Superior temporal gyrus (tissue), 1 donor: ENCODE data around the gene C2CD2.
"Not testable (repeated sequence)": the region's sequence is repeated elsewhere in the genome, so short reads cannot be mapped to it uniquely, and the experiment has no call there.

Experiments used
- DNase-seq: peaks from one replicate; pipeline ENCODE4 v3.0.0-alpha.2; 2016; ENCODE audit errors: extremely low spot score

Gene C2CD2

DNA sequence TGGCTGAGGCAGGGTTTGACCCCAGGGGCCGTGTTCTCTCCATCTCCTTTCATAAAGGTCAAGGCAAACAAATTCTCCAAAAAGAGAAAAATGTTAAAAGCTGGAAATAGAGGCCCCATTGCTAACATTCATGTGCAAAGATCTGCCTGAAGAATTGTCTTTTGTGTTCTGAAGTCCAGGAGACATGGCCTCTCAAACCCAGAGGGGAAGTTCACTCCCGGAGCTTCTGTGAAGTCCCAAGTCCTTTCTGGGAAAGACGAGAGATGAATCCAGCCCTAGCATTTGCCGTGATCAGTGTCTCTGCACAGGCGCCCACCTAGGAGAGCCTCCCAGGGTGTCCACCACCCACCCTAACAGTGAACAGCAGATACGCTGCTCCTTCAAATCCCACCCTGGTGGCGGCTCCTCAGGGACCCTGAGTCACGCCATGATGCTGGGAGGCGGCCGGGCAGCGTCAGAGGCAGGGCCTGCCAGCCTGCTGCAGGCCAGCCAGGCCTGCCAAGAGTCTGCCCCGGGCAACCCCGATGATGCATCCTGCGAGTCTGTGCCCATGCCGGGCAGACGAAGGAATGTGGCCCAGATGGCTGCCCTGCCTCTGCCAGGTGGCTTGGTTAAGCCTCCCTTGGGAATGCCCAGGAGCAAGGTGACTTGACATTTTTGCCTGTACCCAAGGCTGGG lies 5.2 kb upstream of the C2CD2 start:
- no peak for DNase-seq

DNA sequence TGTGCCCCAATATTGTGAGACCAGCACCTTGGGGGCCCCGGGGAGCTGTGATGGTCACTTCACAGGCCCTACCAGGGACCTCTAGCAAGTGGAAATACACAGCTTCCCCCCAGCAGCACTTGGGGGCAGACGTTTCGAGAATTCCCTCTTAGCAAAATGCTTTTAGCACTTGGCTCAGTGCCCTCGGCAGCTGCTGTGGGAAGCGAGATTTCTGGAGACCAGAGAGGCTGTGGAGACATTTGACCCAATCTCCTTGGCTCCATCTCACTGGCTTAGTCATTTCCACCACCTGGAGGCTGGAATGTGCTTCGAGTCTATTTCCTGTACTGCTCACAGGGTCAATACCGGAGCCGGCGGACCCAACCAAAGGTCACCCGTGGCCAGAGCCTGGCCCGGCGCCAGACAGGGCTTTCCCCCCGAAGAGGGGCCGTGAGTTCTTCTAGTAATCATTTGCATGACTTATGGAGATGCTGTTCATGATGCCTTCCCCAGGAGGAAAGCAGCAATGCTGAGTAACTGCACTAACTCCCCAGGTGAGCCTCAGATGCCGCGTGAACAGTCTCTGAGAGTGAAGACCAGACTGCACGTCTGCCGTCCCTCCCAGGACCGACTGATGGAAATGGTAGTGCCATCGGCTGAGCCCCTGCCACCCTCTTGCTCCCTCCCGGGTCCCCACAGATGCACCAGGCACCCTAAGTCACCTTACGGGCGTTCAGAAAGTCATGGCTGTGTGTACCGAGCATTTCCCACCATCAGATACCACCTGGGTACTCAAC lies 4.4 kb upstream of the C2CD2 start:
- DNase-seq, result peak; percentile 49

DNA sequence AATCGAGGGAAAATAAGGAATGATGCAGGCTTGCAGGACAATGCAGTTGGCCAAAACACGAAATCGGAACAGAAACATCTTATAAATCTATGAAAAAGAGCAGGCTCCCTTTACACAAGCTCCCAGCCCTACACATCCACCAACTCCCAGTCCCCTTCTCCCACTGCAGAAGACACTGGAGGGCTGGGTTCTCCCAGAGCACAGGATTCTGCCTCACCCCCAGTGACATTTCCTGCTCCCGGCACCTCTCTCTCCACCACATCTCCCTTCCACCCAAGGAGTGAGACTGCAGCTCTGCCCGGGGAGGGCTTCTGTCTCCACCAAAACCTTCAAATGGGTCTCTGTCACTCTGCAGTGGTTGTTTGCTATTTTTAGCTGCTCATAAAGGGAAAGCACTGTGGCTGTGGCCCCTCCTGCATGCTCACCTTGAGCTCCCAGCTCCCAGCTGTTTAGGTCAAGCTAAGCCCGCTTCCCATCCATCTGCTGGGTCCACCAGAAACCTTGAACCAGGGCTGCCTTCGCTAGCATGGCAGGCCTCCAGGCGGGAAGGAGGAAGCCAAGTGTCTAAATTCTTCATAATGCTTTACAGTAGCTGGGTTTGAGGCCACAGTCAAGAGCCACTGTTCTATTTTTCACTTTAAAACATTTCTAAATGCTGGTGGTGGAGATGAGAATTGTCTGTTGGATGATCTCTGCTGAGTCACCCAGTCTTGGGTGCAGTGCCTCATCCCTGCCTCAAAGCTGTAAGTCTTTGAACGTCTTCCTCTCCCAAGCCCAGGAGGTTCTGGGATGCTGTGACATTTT lies 3.3 kb upstream of the C2CD2 start:
- peak; percentile 34 for DNase-seq

DNA sequence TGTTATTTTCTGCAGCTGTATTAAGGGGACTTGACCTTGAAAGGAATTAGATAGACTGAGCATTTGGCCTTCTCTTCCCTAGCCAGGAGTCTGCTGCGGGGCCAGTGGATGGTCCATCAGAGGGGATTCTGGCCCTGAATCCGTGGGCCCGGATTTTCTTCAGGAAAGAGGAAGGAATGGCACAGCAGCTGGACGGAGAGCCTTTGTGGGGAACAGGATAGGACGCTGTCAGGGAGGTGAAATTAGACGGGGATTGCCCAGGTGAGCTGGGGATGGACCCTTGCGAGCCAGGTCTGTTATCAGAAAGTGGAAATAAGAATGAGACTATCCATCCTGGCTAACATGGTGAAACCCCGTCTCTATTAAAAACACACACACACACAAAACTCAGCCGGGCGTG lies 1.7 kb upstream of the C2CD2 start:
- no peak for DNase-seq

DNA sequence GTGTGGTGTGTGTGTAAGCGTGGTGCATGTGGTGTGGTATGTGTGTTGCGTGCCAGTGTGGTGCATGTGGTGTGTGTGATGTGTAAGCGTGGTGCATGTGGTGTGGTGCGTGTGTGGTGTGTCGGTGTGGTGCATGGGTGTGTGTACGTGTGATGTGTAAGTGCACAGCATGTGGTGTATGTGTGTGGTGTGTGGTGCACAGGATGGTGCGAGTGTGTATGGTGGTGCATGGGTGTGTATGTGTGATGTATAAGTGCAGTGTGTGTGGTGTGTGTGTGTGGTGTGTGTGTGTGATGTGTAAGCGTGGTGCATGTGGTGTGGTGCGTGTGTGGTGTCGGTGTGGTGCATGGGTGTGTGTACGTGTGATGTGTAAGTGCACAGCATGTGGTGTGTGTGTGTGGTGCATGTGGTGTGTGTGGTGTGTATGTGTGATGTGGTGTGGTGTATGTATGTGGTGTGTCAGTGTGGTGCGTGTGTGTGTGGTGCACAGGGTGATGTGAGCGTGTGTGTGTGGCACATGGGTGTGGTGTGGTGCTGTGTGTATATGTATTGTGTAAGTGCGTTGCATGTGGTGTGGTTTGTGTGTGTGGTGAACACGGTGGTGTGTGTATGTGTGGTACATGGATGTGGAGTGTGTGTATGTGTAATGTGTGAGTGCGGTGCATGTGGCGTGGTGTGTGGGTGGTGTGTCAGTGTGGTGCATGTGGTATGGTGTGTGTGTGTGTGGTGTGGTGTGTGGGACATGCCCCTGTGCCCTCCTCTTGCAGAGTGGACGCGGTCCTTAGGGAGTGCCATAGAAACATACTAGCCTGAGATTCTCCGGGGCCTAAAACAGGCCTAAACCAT lies 1.1 kb upstream of the C2CD2 start:
- DNase-seq, result no peak

DNA sequence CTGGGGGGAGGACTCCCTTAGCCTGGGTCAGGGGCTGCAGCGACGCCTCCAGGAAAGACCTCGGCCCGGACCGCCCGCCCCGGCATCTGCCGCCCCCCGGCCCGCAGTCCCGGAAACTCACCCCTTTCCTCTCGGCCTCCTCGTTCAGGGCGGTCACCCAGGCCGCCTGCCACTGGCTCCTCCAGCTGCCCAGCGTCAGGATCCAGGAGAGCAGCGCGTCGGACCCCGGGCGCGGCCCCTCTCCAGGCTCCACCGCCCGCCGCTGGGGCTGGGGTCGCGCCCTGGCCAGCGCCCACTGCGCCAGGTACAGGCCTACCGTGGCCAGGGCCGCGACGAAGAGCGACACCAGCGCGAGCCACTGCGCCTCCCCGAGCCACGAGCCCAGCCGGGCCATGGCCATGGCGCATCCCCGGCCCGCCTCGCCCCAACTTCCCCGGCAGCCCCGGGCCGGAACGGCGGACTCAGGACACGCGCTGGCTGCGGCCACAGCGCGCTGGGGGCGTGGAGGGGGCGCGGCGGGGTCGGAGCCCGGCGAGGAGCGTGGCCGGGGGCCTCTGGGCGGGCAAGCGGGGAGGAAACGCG lies 478 bp downstream of the C2CD2 start:
- DNase-seq, result no peak

DNA sequence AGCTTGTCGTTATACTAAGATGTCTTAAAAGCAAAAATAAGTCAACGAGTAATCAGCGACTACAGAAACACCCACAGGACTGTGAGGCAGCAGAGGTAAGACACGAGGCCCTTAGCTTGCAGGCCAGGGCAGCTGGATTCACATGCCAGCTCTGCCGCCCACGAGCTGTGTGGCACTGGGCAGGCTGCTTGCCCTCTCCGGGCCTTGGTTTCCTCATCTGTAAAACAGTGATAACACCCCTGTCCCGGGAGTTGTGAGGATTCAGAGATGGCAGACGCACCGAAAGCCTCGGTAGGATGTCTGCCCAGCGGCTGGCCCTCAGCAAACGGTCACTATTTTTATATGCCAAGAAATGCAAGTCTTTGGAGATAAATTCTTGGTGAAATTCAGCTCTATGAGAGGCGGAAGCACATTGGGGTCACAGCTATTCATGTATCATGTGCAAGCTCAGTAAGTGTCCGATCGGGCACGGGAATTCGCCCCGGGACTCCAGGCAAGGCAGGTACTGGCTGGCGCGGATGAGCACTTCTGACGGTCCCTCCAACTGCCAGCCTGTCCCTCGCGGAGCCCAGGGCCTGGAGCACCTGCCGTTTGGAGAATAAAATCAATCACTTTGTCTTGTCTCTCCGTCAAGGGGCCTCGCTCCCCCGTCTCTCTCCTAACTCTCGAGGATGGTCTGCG lies 1.1 kb downstream of the C2CD2 start:
- no peak for DNase-seq

DNA sequence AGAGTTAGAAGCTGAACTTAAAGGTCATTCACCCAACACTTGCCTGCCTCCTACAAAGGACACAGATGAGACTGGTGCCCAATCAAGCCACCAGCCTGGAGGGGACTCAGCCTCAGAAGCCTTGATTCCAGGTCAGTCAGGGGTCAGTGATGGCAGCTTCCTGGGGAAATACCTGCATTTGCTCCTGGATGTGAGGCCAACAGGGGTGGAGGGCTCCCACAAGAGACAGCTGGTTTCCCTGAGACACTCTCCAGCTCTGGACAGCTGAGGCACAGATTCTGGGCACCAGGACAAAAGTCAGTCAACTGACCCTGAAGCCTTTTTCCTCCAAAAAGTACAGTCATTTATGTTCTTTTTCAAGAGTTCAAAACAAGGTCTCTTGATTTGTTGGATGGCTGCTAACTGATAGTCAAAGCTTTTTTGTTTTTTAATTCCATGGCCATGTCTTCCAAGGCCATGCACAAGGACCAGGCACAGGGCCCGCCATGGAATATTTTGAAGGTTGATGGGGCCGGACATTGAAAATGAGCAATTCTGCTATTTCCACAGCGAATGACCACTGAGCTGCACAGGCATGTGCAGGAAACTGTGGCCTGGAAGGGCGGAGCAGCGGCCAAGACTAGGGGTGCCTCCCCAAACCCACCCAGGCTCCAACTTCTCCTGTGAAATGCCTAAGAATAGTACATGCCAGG lies 1.8 kb downstream of the C2CD2 start:
- DNase-seq, result no peak

DNA sequence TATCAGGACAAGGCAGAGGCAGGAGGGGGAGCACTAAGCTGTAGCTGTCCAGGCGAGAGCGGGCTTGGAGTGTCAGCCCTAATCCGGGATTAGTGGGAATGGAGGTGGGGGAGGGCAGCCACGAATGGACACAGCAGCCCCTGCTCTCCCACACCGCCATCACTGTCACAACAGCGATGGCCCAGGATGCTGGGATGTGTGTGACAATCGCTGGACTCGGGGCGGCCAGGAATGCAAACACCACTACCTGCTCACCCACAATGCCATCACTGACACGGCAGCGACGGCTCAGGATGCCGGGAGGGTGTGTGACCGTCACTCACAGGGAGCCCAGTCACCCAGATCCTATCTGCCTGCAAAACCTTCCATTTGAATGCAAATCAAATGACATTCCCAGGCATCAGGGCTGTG lies 2.9 kb downstream of the C2CD2 start:
- no peak for DNase-seq

DNA sequence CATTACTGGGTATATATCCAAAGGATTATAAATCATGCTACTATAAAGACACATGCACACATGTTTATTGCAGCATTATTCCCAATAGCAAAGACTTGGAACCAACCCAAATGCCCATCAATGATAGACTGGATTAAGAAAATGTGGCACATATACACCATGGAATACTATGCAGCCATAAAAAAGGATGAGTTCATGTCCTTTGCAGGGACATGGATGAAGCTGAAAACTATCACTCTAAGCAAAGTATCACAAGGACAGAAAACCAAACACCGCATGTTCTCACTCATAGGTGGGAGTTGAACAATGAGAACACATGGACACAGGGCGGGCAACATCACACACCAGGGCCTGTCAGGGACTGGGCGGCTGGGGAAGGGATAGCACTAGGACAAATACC lies 4.2 kb downstream of the C2CD2 start:
- DNase-seq, result not testable (repeated sequence)

DNA sequence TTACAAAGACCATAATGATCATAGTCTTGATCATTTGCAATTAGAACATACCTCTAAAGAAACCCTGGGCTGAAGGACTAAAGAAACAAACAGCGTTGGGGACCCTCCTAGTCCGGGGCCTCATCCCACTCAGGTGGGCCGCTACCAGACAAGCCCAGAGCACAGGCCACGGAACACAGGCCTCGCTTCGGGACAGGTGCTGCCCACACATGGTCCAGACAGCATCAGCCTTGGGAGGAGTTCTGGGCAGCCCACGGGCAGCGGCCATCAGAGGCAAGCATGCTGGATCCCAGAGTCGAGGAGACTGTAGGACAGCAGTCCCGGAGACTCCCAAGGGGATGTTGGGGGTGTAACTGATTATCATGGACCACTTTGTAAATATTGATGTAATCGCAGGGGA lies 4.9 kb downstream of the C2CD2 start:
- no peak for DNase-seq

DNA sequence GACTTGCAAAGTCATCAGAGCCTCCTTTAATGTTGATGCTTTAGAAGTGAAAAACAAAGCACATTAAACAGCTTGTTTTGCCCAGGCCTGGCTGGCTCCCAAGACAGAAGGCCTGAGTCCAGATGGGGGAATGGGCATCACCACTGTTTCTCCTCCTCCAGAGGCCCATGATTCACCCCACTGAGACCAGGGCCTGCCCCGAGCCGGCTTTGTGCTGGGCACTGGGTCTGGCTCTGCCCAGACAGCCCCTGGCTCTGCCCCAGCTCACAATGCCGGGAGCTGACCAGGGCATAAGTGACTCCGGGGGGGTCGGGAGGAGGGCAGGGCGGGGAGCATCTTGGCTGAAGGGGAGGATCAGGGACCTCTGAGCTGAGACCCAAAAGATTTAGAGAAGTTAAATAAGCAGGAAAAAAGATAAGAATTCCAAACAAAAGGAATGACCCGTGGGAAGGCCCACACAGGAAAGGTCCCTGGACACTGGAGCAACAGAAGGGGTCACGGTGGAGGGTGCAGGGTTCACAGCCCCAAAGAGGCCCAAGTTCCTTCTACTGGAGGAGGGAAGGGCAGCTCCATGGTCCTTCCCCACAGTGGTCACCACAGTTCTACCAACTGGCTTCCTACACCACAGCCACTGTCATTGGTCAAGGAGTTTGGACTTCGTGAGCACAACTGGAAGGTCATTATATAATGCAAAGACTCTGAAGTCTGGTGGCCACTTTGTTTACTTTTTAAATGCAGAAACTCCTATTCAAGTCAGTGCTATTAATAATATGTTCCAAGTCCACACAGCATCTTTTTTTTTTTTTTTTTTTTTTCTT lies 5.5 kb downstream of the C2CD2 start:
- peak; percentile 92 for DNase-seq

DNA sequence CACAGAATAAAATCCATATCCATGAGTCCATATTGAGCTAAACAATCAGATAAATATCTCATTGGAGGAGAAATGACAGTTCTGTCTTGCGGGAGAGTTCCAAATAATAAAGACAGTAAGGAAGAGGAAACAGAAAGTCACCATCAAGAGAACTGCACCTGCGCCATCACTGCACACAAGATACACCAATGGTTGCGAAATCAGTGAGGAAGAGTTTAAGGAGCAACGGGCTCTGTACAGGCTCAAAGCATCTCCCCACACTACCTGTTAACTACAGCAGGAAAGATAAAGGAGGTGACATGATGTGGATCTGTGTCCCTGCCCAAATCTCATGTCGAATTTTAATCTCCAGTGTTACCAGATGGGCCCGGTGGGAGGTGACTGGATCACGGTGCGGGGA lies 7.8 kb downstream of the C2CD2 start:
- DNase-seq, result no peak

DNA sequence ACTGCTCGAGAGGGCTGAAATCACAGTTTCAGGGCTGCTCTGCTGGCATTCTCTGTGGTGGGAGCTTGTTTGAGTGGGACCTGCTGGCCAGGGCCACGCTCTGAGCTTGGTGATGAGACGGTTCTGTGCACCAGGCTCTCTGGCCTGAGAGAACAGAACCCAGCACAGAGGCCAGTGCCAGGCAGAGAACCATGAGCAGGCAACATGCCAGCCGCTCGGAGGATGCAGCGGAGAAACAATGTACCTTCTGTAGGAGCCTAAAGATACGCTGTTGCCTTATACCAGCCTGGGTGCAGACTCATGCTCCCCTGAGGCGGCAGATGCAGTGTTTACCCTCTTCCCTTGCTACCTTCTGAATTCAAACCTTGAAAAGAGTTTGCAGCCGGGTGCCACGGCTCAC lies 10.0 kb downstream of the C2CD2 start:
- DNase-seq, result peak; percentile 83

DNA sequence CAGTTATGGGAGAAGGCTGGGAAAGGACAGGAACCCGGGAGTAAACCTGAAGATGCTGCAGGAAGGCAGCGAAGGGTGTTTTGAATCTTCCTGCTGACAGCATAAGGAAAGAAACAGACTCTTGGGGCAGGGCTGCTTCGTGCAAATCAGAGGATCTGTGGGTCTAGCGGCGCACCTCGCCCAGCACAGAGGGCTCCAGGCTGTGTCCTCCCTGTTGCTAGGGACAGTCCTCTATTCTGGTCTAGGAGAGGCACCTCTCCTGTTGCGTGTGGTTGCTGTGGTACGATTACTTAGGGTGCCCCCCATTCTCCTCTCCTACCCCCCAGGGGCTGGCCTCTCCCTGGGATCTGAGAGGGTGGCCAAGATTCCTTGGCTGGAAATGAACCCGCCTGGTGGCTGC lies 11.4 kb downstream of the C2CD2 start:
- no peak for DNase-seq

DNA sequence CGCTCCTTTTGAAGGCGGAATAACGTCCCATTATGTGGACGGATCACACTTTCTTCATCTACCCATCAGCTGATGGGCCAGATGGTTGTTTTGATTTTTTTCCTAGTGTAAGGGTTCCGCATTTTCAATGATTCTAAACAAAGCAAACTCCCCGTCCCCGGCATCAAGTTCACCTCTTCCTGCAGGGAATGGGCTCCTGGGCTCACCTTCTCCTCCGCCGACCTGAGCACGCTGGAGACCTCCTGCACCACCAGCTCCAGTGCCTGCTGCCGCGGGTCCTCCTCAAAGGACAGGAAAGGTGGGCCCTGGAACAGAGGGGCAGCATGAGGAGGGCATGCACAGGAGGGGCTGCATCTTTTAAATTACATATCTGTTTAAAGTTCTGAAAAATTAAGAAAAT lies 11.9 kb downstream of the C2CD2 start:
- no peak for DNase-seq

DNA sequence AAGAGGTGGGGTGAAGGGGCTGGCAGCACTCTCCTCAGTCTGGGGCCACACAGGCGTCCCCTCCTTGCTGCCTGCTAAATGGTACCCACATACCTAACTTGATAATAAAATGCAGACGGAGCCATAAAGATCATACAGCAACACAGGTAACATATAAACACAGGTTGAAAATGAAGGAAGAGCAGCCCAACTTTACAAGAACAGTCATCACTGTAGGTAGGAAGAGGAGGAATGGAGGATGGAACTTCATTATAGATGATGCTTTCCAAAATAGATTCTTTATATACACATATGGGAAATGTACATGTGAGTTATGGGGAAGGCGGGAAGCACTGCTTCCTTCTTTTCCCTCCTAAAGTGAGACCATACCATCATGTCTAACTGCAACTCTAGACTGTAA lies 13.4 kb downstream of the C2CD2 start:
- DNase-seq, result no peak

DNA sequence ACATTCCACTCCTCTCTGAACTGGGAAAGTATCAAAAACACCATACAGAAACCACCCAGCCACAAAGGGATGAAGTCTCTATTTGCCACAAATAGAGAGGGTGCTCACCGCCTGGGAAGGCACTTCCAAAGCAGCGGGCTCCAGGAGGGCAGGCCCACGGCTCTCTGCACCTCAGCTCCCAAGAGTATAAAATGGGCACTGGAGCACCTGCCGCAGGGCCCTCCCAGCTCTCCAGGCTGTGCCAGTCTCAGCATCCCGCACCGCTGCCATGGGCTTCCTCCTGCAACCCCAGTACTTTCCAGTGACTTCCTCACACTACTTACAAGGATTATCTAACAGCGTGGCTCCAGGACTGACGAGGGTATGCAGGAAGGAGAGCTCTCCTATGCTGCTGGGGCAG lies 14.4 kb downstream of the C2CD2 start:
- DNase-seq, result no peak

DNA sequence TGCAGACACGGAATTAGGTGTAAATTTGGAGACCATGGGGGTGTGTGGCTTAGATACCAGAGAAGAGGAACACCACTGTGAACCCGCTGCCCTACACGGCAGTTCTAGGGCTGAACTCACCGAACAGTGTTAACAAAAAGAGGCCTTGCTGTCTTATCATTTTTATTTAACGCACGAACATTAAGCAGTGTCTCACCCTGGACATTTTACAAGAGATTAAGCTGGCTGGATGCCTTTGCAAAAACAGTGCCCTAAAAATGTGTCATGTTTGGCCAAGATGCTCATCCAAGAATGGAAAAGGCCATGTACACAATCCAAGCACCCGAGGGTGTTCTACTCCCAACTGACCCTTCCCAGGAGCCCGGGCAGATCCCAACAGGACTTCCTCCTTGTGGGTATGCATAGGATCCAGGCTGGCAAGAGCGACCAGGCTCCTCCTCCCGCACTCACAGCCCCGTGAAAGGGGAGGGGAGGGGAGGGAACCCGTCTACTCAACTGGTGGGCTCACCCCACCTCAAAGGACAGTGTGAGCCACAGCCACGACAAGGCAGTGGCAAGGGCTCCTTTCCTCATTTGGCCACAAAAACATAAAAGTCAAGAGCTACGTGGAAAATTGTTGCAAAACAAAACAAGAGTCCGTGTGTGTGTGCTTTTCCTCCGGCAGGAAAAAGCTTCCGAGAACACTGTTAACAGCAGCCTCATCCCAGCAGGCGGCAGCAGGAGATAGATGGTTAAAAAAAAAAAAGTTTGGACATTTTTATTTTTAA lies 20.3 kb downstream of the C2CD2 start:
- no peak for DNase-seq
